HCT116 (cell line): Measurements from ENCODE around the gene CRACDL.

Experiments
- CTCF ChIP-seq, 3 experiments: fragments of 200-600 bp in 1 of 3; sonication (generic) in 1 of 3; IDR thresholded peaks in 2 of 3; conservative IDR thresholded peaks in 1 of 3; 2 replicates each; pipeline ENCODE4 v1.5.1; 2012 to 2017; ENCODE audit warnings: low read depth in 2 of 3, low read length in 2 of 3, antibody characterized with exemption in 1 of 3, borderline replicate concordance in 1 of 3, control low read depth in 1 of 3, mild to moderate bottlenecking in 1 of 3, mixed read lengths in 1 of 3, mixed run types in 1 of 3, moderate library complexity in 1 of 3; ENCODE audit not compliant: insufficient read depth in 1 of 3
- EGR1 ChIP-seq: IDR thresholded peaks from 2 replicates; pipeline ENCODE4 v1.6.1; 2012; ENCODE audit warnings: low read depth
- POLR2A ChIP-seq: IDR thresholded peaks from 2 replicates; pipeline ENCODE4 v1.7.0; 2011; ENCODE audit warnings: borderline replicate concordance; ENCODE audit not compliant: insufficient read depth, insufficient read length; ENCODE audit errors: extremely low read depth

- TF ChIP-seq CTCF (IDR thresholded peaks at IDR 0.05 in 2 of 3, conservative IDR thresholded peaks at IDR 0.05 in 1 of 3; ENCODE audit: borderline replicate concordance in 1 of 3, insufficient read depth in 1 of 3, low read depth in 2 of 3, low read length in 2 of 3) (no peak), EGR1 (no peak), POLR2A (no peak)
Observed at GRCh38 chr2:98833172-98833916, 102.7 kb downstream of the CRACDL start.
